GM19025 (cell line): Measurements from ENCODE around the gene NPHP4.
"Not testable (repeated sequence)": the region's sequence is repeated elsewhere in the genome, so short reads cannot be mapped to it uniquely, and the experiment has no call there.

Experiments
- ATAC-seq: cut with Tn5 transposase; IDR thresholded peaks from one replicate; pipeline ENCODE4 v1.9.1; 2021; ENCODE audit warnings: mild to moderate bottlenecking, low read depth, moderate library complexity; ENCODE audit not compliant: unreplicated experiment

The NPHP4 gene

GRCh38 chr1:6025269-6026094 is 33.3 kb upstream of the NPHP4 start:
- ATAC-seq: no peak

- ATAC-seq: no peak
These were observed 32.2 kb upstream of the NPHP4 start for GRCh38 chr1:6024376-6024775.

DNA sequence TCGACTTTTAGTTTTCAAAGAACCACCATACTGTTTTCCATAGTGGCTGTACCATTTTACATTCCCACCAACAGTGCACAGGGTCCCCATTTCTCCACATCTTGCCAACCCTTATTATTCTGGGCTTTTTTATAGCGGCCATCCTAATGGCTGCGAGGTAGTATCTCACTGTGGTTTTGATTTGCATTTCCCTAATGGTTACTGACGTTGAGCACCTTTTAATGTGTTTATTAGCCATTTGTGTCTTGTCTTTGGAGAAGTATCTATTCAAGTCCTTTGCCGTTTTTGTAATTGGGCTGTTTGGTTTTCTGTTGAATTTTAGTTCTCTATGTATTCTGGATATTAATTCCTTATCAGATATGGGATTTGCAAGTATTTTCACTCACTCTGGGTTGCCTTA is 31.1 kb upstream of the NPHP4 start:
- ATAC-seq: no peak

DNA sequence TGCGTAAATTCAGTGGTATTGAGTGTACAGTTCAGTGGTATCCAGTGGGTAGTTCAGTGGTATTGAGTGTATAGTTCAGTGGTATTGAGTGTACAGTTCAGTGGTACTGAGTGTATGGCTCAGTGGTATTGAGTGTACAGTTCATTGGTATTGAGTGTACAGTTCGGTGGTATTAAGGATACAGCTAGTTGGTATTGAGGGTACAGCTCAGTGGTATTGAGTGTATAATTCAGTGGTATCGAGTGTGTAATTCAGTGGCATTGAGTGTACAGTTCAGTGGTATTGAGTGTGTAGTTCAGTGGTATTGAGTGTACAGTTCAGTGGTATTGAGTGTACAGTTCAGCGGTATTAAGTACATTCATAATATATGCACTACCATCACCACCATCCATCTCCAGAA is 30.0 kb upstream of the NPHP4 start:
- ATAC-seq: no peak

DNA sequence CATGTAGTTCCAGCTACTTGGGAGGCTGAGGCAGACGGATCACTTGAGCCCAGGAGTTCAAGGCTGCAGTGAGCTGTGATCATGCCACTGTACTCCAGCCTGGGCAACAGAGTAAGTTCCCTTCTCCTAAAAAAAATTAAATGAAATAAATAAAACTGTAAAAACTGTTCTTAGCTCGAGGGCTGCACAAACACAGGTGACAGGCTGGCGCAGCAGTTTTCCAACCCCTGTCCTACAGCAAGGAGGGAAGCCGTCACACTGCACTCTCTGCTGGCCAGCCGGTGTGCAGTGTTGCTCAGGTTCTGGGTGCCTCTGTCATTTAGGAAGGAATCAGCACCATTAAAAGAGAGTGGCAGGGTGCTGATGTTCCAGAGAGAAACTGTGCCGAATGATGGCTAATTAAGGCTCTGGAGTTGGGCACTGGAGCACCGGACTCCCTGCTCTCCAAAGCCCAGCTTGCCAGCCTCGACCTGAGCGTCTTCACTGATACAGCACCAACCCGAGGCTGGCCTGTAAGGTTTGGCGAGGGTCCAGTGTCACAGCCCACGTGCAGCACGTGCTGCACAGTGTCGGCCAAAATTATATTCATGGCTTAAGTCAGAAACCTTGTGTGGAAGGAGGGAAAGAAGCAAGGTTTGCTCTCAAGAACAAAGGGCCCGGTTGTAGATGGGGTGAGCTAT is 27.1 kb upstream of the NPHP4 start:
- ATAC-seq: no peak

DNA sequence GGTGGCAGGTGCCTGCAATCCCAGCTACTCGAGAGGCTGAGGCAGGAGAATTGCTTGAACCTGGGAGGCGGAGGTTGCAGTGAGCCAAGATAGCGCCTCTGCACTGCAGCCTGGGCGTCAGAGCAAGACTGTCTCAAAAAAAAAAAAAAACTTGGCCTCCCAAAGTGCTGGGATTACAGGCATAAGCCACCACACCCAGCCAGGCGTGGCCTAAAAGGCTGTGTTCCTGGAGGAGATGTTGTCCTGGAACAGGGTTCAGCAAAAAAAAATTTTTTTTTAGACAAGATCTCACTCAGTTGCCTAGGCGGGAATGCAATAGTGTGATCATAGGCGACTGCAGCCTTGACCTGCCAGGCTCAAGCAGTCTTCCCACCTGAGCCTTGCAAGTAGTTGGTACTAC is 25.4 kb upstream of the NPHP4 start:
- not testable (repeated sequence) for ATAC-seq

GRCh38 chr1:6016191-6016865 is 24.1 kb upstream of the NPHP4 start:
- no peak for ATAC-seq

DNA sequence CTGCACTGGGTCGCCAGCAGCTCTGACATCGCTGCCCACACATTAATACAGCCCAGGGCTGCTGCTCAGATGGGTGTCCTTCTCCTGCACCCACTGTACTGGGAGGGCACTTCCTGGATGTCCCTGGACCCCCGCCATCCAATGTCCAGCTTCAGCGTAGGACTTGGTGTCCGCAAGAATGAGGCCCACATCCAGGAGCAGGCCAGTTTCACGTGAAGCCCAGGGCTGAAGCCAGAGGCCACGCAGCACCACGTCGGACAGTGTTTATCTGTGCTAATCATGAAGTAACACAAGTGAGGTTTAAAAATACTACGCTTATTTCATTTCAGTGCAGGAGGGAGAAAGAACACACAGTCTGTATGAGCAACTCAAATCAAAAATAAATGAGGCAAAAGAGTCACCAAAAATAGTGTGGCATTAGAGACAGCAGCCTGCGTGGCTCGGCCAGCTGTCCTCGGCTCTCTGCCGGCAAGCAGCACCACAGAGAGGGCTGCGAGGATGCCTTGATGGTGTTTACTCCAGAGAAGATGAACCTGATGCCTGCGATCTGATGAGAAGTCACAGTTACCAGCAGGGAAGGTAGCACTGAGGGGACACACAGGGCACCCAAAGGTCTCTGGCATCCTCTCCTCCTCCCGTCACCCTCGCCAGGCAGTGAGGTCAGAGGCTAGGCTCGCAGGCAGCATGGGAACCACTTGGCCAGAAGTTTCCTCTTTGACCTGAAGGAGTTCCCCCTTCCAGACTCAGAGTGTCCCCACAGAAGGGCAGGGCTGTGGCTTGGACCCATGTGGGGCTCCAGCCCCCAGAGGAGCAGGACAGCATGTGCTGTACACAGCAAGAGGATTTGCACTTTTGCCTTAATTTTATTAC is 22.1 kb upstream of the NPHP4 start:
- ATAC-seq: no peak

- no peak for ATAC-seq
These were observed 21.3 kb upstream of the NPHP4 start for GRCh38 chr1:6013491-6013890.

GRCh38 chr1:6012529-6013318 is 20.5 kb upstream of the NPHP4 start:
- no peak for ATAC-seq

GRCh38 chr1:6011946-6012258 is 19.7 kb upstream of the NPHP4 start:
- ATAC-seq: no peak

DNA sequence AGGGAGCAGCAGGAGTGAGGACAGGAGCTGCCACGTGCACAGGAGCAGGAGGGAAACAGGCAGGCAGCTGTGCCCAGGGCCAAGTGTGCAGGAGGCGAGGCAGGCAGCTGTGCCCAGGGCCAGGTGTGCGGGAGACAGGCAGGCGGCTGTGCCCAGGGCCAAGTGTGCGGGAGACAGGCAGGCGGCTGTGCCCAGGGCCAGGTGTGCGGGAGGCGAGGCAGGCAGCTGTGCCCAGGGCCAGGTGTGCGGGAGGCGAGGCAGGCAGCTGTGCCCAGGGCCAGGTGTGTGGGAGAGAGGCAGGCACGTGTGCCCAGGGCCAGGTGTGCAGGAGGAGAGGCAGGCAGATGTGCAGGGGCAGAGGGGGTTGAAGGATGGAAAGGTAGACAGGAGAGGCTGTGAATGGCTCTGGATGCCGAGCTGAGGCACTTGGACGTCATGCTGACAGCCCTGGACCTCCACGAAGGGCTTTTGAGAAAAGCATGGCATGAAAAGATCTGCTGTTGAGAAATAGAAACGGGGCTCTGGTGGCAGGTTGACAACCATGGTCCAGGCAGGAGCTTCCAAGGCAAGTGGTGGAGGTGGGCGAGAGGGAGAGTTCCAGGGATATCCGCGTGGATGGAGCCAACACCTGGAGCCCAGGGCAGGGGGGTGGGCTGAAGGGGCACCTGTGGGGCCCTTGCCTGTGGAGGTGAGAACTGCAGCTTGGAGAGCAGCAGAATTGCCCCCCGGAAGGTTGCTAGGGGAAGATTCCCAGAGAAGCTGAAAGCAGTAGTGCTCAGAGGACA is 19.1 kb upstream of the NPHP4 start:
- no peak for ATAC-seq

- ATAC-seq: no peak
These were observed 18.3 kb upstream of the NPHP4 start for GRCh38 chr1:6010554-6010953.

DNA sequence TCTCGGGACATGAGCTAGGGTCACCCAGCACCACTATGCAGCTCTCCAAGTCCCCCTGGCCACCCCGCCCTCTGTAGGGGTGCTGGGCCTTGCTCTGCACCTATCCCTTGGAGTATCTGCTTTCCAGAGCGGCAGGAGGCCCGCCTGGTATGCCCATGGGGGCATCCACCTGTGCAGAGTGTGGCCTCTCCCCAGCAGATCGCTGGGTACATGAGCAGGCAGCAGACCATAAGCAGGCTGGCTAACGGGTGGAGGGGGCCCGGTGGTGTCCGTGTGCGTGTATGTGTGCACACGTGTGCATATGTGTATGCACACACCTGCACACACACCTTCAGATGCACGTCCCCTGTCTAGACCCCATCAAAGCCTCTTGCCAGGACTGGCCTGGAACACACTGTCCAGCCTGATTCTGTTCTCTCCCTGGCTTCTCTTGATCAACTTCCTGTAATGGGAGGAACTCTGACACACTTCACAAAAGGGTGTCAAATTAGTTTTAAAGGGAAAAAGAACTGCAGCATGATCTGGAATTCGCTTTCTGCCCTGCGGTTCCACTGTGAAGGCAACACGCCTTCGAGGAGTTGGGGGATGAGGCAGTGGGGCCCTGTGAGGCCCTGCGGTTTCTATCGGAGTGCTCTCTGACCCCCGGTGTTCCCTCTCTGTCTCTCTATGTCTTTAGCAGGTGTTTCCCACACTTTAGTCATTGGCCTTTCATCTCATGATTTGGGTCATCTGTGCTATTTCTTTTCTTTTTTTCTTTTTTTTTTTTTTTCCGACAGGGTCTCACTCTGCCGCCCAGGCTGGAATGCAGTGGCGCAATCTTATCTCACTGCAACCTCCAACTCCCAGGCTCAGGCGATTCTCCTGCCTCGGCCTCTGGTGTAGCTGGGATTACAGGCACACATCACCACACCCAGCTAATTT is 17.2 kb upstream of the NPHP4 start:
- ATAC-seq: no peak

- ATAC-seq: no peak
These were observed 16.5 kb upstream of the NPHP4 start for GRCh38 chr1:6008696-6009095.

DNA sequence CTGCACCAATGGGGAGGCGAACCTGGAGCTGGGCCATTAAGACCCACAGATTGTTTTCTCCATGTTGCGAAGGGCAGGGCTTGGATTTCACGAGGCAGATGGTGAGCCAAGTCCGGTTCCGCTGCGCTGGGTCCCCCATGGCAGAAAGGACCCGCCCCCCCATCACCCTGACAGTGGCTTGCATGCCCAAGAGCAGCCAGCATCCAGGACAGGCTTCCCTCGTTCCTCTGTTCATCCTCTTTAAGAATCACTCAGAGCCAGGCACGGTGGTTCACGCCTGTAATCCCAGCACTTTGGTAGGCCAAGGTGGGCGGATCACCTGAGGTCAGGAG is 15.8 kb upstream of the NPHP4 start:
- ATAC-seq: no peak

- ATAC-seq: no peak
These were observed 15.3 kb upstream of the NPHP4 start for GRCh38 chr1:6007318-6008083.

GRCh38 chr1:6006882-6007281 is 14.7 kb upstream of the NPHP4 start:
- no peak for ATAC-seq
